ENCODE data around the gene STAM.

DNA sequence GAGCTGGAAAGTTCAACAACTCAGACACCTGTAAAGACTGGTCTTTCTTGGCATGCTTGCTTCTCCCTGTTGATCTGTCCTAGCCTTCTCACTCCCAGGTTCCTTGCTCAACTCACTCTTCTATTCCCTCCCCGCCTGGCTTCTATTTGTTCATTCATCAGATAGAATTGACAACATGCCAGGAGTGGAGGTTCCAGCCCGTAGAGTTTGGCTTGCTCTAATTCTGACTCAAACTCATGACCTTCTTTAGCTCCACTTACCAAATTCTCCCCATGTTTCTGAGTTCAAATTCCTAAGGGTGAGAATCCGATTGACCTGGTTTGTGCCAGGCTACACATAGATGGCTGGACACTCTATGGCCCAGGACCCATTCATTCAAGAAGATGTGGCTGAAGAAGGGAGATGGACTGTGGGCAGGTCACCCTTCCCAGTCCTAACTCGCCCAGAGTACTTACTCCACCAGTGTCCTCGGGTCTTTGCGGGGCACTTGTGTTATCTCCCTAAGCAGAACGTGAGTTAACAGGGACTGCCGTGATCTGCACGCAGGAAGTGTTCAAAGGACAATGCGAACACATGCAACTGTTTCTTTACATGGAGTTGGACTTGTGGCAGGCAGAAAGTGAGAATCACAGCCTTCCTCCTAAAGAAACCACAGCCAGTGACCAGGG, 104.1 kb downstream of the STAM start:
- TF ChIP-seq ZNF132 (tag by site-specific recombination; IDR thresholded peaks at IDR 0.05; ENCODE audit: borderline replicate concordance) = no peak
- TF ChIP-seq, protein P1, sequence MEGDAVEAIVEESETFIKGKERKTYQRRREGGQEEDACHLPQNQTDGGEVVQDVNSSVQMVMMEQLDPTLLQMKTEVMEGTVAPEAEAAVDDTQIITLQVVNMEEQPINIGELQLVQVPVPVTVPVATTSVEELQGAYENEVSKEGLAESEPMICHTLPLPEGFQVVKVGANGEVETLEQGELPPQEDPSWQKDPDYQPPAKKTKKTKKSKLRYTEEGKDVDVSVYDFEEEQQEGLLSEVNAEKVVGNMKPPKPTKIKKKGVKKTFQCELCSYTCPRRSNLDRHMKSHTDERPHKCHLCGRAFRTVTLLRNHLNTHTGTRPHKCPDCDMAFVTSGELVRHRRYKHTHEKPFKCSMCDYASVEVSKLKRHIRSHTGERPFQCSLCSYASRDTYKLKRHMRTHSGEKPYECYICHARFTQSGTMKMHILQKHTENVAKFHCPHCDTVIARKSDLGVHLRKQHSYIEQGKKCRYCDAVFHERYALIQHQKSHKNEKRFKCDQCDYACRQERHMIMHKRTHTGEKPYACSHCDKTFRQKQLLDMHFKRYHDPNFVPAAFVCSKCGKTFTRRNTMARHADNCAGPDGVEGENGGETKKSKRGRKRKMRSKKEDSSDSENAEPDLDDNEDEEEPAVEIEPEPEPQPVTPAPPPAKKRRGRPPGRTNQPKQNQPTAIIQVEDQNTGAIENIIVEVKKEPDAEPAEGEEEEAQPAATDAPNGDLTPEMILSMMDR (tag by site-specific recombination; IDR thresholded peaks at IDR 0.05) = no peak
- no peak for TF ChIP-seq ZNF175 (tag by site-specific recombination; IDR thresholded peaks at IDR 0.05)
- no peak for TF ChIP-seq ZNF558 (tag by site-specific recombination; IDR thresholded peaks at IDR 0.05)
- TF ChIP-seq, protein P2, sequence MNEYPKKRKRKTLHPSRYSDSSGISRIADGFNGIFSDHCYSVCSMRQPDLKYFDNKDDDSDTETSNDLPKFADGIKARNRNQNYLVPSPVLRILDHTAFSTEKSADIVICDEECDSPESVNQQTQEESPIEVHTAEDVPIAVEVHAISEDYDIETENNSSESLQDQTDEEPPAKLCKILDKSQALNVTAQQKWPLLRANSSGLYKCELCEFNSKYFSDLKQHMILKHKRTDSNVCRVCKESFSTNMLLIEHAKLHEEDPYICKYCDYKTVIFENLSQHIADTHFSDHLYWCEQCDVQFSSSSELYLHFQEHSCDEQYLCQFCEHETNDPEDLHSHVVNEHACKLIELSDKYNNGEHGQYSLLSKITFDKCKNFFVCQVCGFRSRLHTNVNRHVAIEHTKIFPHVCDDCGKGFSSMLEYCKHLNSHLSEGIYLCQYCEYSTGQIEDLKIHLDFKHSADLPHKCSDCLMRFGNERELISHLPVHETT (tag by site-specific recombination; IDR thresholded peaks at IDR 0.05) = no peak
- no peak for TF ChIP-seq YY1 (tag by site-specific recombination; IDR thresholded peaks at IDR 0.05)
- TF ChIP-seq ZNF140 (tag by site-specific recombination; IDR thresholded peaks at IDR 0.05) = no peak
- no peak for TF ChIP-seq ZNF239 (tag by site-specific recombination; IDR thresholded peaks at IDR 0.05)
